GM19468 (cell line): ENCODE measurements around the gene GATA6.

Source experiments
- ATAC-seq: cut with Tn5 transposase; IDR thresholded peaks from one replicate; pipeline ENCODE4 v1.9.1; 2021; ENCODE audit warnings: mild to moderate bottlenecking, moderate library complexity, moderate number of reproducible peaks; ENCODE audit not compliant: unreplicated experiment; ENCODE audit errors: extremely low read depth

GATA6 gene

DNA sequence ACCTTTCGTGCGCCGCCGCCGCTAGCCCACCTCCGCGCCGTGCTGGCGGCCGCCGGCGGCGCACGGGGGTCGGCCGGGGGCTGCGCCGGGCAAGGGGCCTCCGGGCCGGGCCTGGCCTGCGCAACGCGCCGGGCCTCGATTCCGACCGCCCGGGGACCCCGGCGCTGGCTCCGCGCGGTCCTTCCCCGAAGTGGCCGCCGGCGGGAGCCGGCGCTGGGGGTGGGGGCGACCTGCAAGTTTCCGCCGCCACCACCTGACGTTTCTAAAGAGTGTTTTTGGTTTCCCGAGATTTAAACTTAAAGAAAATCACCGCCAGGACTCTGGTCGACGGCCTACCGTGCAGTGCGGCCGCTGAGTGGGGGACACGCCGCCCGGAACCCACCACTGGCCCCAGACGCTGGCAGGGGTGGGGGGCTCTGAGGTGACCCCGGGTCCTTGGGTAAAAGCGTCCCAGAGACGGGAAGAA, 3.8 kb upstream of the GATA6 start:
- no peak for ATAC-seq

DNA sequence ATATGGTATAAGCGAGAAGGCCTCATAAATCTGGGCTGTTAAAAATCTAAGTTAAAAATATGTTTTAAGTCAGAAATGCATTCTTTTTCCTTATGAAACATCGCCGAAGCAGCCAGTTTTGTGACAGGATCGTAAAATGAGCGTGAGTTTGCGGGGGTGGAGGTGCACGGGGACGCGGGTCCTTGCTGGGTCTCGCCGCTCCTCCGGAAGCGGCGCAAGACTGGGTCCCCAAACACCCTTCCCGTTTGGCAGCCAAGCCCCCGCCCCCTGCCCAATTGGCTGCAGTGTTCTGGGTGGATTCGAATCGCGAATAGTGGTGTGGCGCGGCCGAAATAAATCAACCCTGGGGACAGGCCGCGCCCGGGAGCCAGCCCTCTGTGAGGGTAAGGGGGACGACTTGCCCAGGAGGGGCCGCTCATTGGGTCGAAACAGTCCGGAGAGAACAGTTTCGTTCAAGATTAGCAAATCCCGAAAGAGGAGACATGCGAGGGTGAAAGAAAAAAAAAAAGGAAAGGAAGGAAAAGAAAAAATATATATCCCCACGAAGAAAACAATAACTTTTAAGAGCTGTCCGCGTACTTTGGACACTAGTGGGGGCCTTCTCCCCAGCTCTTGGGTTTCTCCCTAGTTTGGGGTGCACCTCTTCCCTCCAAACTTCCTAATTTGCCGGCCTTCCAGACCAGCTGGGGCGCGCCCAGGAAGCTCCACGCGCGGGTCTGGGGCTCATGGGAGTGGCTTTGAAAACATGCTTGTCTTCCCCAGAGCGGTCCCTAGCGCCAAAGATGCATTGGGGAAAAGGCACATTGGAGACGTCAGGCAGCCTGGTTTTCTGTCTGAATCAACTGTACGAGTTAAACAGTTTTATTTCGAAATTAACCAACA, 3.1 kb upstream of the GATA6 start:
- ATAC-seq: no peak

DNA sequence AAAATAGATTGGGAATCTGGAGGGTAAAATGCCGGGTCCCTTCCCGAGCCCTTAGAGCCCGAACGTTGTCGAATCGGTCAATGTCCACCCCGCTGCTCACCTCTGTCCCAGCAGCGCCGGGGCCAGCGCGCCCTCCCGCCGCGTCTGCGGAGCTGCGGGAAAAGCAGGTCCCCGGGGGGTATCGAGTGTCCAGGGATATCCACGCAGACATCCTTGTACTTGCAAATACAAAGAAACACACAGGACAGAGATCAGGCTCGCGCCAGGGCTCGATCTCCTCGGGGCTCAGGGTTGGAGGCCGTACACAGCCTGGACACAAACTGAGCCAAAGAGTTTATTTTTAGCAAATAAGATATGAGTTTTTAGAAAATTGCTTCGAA, 2.3 kb upstream of the GATA6 start:
- ATAC-seq: no peak

DNA sequence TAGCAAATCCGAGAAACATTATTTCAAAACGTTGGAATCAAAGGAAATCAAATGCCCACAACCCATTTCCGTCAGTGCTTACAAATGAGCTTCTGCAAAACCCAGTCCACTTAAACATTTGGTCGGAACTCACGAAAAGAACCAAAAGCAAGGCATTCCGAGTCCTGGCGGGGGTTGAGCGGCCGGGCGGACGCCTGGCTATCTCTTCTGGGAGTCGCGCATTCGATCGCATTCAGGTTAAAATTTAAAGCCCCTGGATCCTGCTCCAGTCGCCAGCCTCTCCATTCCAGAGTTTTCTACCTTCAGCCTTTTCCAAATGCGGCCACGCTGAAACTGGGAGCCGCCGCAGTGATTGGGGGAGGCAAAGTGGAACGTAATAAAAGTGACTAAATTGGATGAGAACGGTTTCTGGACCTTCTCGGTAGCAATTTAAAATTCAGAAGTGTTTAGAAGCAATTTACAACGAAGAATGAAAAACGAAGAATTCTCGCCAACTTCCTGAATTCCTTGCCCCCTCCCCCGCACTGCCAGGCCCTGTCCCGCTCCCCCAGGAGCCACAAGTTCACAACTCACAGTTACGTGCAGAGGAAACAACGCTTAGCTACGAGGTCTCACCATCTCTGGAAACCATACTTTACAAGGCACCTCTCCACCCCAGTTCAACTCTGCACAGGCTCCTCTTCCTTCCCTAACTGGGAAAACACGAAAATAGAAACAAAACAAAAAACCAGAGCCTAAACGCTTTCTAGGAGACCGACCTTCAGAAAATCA, 1.7 kb upstream of the GATA6 start:
- no peak for ATAC-seq

DNA sequence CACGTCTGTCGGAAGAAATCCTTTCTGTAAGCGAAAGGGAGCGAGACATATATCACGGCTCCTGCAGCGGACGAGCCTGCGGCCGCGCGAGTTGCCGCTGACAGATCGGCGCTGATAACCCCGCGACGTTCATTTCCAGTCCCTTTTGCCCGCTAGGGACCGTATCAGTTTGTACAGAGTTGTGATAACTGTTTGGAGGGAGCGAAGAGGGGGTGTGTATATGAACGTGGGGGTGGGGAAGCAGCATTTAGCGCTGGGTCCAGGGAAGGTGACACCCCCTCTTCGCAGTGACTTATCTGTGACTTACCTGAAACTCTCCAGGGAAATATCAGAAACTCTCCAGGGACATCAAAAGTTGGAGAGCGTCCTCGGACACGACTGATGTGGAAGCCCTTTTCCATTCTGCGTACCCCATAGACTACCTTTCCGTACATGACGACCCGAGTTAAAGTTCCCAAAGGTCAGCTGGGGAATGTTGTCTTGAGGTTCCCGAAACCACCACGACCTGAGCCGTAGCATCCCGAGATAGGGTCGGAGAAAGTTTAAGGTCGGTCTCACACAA, 948 bp upstream of the GATA6 start:
- no peak for ATAC-seq

DNA sequence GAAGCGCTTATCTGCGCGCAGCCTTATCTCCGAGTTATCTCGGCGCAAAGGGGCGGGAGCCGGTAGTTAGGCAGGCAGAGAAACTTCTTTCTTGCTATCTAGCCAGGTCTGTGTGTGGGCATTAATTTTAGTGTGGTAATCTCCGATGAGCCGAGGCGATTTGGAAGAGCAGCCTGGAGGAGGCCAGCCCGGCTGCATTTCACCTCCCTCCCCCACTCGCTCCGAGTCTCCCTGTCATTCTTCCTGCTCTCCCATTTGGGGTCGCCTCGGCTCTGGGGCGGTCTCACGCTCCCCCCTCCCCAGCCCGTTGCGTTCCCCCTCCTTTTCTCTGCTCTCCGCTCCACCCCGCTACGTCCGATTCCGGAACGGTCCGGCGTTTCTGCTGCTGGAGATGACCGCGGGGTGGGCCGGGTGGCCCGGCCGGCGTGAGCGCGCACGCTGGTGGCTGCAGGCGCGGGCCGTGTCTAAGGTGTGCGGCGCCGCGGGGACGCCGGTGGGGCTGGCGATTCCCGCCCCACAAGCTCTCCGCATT, 566 bp downstream of the GATA6 start:
- ATAC-seq: no peak

DNA sequence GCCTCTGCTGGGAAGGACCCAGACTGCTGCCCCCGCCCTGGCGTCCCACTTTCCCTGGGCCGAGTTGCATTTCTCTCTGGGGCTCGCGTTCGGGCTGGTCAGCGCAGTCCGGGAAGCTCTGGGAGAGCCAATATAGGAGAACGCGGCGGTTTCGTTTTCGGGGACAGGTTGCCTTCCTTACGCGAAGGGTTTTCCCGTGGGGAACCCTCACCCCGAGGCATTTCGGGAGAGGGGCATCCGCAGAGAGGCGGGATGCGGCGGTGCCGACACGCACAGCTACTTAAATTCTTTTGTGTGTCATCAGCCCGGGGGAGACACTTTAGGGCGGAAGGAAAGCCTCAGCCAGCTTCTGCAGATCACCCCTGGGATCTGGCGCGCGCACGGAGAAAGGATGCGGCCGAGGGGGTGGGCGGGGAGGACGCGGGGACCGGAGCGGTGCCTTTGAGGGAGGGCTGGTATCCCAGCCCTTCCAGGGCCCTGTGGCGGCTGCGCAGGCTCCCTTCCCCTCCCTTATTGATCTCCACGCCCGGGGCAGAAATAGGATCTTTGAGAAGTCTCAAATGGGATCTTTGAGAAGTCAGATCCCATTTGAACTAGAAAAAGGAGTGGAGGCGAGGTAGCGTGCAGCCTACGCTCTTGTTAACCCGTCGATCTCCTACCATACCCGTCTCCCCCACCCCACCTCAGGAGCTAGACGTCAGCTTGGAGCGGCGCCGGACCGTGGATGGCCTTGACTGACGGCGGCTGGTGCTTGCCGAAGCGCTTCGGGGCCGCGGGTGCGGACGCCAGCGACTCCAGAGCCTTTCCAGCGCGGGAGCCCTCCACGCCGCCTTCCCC, 1.2 kb downstream of the GATA6 start:
- ATAC-seq: no peak

DNA sequence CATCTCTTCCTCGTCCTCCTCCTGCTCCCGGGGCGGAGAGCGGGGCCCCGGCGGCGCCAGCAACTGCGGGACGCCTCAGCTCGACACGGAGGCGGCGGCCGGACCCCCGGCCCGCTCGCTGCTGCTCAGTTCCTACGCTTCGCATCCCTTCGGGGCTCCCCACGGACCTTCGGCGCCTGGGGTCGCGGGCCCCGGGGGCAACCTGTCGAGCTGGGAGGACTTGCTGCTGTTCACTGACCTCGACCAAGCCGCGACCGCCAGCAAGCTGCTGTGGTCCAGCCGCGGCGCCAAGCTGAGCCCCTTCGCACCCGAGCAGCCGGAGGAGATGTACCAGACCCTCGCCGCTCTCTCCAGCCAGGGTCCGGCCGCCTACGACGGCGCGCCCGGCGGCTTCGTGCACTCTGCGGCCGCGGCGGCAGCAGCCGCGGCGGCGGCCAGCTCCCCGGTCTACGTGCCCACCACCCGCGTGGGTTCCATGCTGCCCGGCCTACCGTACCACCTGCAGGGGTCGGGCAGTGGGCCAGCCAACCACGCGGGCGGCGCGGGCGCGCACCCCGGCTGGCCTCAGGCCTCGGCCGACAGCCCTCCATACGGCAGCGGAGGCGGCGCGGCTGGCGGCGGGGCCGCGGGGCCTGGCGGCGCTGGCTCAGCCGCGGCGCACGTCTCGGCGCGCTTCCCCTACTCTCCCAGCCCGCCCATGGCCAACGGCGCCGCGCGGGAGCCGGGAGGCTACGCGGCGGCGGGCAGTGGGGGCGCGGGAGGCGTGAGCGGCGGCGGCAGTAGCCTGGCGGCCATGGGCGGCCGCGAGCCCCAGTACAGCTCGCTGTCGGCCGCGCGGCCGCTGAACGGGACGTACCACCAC, 2.1 kb downstream of the GATA6 start:
- no peak for ATAC-seq

DNA sequence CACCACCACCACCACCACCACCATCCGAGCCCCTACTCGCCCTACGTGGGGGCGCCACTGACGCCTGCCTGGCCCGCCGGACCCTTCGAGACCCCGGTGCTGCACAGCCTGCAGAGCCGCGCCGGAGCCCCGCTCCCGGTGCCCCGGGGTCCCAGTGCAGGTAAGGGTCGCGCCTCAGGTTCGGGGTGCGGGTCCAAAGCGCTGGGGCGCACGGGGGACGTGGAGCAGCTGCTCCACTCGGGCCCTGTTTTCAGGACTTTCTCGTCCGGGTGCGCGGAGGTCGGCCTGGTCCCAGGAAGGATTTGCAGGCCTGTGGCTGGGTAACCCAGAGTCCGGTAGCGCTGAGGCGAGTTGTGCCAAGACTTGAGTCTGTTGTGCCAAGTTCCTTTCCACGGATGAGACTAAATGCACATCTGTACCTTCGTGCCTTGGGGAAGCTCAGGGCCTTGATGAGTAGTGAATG, 2.8 kb downstream of the GATA6 start:
- no peak for ATAC-seq

DNA sequence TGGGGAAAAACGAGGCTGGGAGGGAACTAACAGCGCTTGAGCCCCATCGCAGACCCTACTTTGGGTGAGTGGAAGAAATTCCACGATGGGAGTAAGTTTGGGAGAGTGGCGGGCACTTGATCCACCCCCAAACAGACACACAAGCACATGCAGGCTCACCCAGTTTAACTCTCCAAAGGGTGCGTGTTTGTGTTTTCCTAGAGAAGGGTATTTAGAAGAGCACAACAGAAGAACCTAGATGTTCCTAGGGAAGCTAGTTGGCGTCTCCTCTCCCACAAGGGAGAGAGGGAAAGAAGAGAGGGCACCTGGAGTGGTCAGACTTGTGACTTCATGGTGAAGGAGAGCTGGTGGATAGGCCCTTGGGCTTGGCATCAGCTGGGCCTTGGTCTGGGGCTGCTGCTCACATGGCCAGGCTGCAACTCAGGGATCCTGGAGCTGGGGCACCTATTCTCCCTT, 3.2 kb downstream of the GATA6 start:
- no peak for ATAC-seq

DNA sequence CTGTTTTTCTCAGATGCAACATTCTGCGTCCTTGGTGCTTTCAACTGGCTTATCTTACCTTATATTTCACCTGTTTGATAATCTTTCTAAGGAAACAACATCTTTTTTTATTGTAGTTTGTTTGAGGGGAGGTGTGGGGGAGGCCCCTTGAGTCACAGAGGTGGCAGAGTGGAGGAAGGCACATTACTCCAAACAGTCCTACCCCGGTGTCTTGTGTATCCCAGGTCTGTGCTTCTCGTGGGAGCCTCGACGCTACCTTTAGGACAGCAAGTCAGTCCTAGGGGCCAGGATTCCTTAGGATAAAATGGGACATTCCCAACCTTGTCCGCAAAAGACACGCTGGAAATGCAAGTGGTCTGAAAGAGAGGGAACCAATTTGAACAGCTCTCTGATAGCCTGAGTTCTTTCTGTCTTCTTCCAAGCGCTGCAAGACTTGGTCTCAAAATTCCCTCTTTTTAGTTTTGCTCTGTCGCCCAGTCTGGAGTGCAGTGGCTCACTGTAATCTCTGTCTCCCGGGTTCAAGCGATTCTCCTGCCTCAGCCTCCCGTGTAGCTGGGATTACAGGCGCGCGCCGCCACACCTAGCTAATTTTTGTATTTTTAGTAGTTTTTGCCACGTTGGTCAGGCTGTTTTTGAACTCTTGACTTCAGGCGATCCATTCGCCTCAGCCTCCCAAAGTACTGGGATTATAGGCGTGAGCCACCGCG, 4.0 kb downstream of the GATA6 start:
- ATAC-seq: no peak

DNA sequence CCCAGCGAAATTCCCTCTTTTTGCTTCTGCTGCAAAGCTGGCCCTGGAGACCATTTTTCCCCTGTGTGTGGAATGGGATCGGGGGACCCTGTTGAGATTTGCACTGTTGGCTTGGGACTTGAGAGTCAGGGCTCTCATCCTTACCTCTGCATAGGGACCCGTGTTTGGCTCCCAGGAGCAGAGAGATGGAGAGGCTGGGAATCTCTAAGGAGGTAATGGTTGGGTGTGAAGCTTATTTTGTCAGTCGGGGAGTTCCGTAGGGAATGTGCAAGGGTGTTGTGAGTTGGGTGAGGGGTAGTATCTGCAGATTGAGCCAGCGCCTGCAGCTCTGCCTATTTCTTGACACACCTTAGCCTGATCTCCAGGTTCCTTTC, 4.5 kb downstream of the GATA6 start:
- ATAC-seq: no peak

DNA sequence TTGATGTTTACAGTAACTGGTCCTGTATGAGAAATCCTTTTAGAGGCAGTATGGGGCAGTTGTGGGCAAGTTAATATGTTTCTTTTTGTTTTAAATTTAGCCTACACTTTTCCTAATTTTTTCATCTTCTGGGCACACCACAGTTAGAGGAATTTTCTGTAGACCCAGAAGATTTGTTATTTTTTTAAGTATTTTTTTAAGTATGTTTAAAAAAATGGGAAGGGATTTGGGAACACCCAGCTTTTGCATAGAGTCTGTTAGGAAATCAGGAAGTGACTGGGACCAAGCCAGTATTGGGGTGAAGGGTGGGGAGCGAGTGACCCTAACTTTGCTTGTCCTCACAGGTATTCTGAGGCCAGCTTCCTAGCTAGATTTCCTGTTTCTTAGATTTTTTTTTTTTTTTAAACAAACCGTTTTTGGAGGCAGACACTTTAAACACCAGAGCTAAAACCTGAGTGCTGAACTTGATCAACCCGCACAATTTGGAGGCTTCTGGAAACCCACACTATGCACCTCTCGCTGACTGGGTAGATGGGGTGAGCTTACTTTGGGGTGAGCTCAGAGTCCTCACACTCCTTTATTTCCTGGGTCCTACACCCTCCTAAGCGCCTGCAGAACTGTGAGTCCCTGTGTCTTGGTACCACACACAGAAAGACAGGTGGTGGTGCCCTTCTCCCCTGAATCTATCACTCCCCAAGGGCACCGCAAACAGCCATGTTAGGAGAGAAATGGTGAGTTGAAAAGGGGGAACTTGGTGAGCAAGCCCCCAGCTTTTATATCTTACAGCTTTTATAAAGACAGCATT, 5.2 kb downstream of the GATA6 start:
- ATAC-seq: no peak

DNA sequence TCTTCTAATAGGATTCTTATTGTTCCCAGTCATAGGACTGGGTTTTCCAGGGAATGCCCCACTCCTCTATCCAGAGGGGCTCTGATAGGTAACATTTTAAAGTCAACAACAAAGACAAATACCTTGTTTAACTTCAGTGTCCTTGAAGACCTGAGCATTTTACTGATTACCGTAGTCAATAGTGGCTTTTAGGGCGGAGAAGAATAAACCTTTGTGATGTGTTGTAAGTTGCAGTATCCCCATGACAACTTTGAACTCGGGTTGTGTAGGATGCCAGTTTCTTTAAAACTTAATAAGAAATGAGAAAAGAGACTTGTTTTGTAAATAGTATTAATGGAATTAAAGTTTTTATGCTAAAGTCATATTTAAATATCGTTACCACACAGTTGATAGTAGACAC, 6.0 kb downstream of the GATA6 start:
- ATAC-seq: no peak

DNA sequence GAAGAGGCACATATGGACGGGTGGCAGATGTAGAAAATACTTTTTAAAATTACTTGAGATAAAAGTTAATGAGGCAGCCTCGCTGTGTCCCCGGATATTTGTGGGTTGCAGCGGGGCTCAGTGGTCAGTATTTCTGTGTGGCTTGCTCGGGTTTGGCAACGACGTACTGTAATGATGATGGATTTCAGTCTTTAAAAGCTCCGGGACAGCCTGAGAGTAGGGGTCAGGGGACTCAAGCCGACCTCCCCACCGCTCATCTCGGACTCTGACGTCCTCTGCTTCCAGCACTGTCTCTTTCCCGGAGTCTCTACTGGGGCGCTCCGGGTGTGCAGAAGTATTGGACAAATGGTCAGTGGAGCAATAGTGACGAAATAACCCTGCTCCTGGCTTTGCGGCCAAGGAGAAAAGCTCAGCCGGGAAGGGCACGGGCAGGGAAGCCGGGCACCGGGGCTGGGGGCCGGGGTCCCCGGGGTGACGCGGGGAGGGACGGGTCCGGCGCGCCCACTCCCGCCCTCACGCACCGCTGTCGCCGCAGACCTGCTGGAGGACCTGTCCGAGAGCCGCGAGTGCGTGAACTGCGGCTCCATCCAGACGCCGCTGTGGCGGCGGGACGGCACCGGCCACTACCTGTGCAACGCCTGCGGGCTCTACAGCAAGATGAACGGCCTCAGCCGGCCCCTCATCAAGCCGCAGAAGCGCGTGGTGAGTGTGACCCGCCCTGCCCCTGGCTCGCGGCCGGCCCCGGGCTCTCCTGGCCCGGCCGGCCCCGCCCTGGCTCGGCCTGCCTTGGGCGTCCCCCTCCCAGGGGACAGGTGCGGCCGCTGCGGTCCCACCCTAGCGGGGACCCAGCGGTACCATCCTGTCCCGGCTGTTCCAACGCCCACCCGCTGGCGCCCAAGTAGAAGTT, 7.3 kb downstream of the GATA6 start:
- no peak for ATAC-seq

DNA sequence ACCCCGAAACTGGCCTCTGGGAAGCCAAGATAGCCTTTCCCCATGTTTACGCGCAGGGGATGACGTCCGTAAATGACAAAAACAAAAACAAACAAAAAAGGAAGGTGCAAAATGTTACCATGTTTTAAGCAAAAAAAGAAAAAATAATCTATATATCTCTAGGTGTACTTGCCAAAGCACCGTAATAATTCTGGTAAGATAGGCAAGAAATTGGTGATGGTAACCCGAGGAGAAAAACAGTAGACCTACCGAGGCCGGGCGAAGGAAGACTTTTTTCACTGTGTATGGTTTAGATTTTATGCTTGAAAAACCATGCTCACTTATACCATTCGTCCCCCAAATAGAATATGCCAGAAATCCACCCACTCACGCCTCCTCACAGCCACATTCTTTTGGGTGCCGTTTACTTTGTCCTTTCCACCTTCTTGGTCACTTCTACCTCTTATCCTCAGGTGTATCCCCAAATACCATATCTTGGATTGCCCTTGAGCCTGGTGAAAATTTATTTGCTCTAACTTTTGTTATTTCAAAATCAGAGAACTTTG, 8.0 kb downstream of the GATA6 start:
- ATAC-seq: no peak
